HG02884 (cell line): Measurements from ENCODE around the gene MNAT1.
"Not testable (repeated sequence)": the region's sequence is repeated elsewhere in the genome, so short reads cannot be mapped to it uniquely, and the experiment has no call there.

Experiments used
- ATAC-seq: cut with Tn5 transposase; IDR thresholded peaks from one replicate; pipeline ENCODE4 v1.9.1; 2021; ENCODE audit warnings: mild to moderate bottlenecking, moderate library complexity; ENCODE audit not compliant: unreplicated experiment

Gene MNAT1

DNA sequence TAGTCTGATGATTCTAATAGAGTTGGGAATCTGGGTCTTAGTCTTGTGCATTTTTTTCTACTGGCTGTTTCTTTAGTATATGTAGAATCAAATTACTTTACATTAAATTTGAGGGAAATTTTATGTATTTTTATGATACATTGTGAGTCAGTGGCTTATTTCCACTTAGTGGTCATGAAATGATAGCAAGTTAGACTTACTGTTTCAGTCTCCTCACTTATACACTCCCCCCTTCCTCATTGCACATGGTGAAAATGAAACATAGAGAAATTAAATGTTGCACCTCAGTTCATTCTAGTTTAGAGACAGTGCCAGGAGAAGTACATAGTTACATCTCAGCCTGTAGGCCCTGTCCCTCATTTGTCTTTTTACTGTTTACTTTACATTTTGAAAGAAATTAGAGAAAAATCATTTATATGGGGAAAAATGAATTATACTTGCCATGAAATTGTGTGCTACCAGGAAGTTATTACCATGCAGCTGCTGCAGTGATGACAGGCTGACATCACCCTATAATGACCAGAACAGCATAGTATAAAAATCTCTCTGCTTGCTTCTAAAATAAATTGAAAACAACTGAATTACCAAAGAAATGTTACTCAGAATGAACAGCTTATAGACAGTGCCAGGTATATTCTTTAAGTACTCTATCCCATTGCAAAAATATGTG is 133.1 kb downstream of the MNAT1 start:
- ATAC-seq, result no peak

GRCh38 chr14:60878121-60878520 is 143.6 kb downstream of the MNAT1 start:
- no peak for ATAC-seq

GRCh38 chr14:60878536-60878935 is 144.0 kb downstream of the MNAT1 start:
- no peak for ATAC-seq

GRCh38 chr14:60882219-60882618 is 147.7 kb downstream of the MNAT1 start:
- ATAC-seq, result no peak

DNA sequence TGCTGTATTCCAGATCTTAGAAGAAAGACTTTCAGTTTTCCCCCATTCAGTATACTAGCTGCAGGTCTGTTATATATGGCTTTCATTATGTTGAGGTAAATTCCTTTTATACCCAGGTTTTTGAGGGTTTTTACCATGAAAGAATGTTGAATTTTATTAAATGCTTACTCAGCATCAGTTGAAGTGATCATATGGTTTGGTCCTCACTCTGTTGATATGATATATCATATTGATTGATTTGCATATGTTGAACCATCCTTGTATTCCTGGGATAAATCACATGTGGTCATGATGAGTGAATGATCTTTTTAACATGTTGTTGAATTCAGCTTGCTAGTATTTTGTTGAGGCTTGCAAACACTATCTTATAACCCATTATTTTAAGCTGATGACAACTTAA is 149.6 kb downstream of the MNAT1 start:
- no peak for ATAC-seq

DNA sequence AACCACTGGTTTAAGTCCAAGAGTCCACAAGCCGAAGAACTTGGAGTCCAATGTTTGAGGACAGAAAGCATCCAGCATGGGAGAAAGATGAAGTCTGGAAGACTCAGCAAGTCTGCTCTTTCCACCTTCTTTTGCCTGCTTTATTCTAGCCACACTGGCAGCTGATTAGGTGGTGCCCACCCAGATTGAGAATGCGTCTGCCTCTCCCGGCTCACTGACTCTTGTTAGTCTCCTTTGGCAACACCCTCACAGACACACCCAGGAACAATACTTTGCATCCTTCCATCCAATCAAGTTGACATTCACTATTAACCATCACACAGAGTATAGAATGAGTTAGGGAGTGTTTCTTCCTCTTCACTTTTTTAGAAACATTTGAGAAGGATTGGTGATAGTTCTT is 156.1 kb downstream of the MNAT1 start:
- not testable (repeated sequence) for ATAC-seq

DNA sequence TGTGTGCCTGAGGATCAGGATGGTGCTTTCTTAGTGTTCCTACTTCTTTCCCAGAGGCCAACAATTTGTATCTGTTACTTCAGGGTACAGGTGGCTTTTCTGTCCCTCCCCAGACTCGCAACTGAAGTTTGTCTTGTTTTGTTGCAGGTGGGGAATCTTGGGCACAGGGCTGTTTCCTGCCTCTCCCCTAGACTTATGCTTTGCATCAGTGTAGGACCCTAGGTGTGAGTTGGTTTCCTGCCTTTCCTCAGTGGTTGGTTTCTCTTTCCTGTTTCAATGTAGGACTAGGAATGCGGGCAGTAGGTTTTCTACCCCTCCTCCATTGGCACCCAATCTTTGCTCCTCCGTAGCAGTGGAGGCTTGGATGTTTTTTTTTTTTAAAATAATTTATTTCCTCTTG is 159.3 kb downstream of the MNAT1 start:
- ATAC-seq, result no peak

DNA sequence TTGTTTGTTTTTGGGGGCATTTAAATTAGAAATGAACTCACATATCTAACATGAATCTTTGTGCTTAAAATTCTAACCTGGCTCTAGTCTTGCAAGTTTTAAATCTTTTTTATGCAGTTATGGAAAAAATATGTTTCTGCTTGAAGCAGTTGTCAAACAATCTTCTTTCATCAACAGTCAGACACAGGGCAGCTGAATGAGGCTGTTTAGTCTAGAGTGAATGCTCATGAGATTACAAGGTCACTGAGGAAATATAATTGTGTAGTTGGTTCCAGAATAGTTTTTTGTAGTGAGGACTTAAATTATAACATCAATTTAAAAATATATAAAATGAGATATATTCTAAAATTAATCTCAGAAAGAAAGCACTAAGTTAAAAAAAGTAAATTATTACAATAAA is 169.8 kb downstream of the MNAT1 start:
- ATAC-seq, result no peak

GRCh38 chr14:60905923-60906322 is 171.4 kb downstream of the MNAT1 start:
- ATAC-seq, result no peak

DNA sequence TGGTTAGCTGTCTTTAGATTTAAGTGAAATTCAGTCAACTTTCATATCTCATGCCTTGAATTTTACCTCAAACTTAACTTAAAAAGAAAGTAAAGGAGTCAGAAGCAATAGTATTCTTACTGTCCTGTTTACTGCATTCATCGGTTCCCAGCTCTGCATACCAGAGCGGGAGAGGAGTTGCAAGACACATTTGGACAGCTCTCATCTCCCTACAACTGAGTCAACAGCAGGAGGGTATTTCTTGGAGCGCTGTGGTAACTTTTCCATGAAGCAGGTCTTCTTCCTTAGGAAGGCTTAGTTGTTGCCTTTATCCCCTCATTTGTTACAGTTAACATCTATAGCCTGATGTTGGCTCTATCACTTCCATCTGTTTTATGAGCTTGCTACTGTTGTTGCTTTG is 181.2 kb downstream of the MNAT1 start:
- ATAC-seq, result no peak

DNA sequence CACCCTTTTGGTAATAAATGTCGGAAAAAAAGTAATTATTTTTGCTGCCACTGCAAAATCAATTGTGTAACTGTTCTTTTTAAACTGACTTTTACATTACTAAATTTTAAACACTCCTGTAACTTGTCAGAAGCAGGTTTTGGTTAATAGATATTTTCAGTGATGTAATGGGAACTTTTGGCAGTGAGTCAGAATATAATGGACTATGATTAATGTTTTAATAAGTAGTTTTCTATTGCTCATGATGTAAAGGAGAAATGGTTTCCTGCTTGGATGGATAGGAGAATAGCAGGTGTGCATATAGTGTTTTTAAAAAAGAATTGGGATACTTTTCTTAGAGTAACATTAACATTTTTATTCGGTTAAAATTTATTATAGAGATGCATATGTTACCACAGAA is 187.5 kb downstream of the MNAT1 start:
- no peak for ATAC-seq

DNA sequence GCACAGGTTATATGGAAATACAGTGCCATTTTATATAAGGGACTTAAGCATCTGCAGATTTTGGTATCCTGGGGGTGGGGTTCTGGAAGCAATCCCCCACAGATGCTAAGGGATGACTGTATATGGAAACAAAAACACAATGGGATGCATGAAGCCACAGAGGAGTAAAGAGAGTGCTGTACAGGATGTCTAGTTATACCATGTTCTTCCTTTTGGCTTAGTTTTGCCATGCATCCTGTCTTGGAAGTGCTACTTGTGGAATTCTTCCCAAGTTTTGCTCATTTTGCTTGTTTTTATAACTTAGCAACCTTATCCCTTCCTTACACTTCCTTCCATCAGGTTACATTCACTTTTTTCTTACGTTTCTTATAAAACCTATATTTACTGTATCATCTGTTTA is 190.7 kb downstream of the MNAT1 start:
- ATAC-seq, result no peak

DNA sequence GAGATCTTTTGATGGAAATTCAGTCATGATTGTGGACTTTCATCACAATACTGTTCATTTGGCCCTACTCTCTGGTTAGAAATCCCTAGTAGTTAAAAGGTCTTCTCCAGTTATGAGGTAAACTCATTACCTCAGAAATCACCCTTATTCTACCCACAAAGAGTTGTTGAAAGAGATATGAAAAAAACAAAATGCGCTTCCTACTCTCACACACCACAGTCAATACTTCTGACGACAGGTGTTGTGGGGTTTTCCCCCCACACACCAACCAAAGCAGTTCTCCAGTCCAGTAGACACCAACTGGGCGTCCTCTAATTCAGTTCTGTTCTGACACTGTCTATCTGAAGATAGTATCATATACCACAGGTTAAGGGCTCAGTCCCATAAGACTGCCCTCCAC is 191.4 kb downstream of the MNAT1 start:
- ATAC-seq, result peak; percentile 96

DNA sequence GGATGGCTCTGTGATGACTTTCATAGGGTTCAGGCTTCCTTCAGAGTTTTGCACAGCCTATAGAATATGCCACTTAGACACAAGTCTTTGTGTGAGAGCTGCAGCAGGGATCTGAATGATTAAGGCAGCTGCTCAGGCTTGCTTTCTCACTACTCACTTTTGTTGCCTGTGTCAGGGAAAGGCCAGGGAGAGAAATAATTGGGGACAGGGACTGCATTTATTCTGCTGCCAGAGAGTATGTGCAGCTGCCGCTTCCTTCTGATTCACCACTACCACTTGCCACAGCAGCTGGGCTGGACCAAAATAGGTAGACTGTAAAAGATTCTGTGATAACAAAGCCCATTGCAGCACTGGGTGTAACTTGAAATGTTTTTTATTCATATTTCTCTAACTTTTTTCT is 196.7 kb downstream of the MNAT1 start:
- no peak for ATAC-seq

DNA sequence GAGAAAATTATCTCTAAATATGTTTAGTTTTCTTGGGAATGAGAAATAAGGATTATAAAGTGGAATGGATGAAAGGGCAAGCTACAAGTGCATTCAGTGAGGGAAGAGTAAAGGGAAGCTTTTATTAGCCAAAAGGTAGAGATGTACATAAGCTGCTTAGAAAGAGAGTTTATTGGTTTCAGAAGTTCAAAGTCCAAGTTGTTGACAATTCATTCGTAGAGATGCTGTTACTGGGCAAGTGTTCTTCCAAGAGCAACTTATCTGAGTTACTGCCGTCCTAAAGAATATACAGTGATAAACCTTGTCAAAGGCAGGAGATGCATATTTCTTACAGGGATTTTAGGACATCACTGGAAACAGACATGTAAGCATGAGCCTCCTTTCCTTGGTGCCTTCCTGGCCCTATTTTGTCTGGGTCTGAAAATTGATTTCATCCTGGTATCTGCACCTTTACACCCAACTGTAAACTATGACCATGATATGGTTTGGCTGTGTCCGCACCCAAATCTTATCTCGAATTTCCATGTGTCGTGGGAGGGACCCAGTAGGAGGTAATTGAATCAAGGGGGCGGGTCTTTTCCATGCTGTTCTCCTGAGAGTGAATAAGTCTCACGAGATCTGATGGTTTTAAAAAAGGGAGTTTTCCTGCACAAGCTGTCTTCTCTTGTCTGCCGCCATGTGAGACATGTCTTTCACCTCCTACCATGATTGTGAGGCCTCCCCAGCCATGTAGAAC is 199.5 kb downstream of the MNAT1 start:
- ATAC-seq, result no peak

DNA sequence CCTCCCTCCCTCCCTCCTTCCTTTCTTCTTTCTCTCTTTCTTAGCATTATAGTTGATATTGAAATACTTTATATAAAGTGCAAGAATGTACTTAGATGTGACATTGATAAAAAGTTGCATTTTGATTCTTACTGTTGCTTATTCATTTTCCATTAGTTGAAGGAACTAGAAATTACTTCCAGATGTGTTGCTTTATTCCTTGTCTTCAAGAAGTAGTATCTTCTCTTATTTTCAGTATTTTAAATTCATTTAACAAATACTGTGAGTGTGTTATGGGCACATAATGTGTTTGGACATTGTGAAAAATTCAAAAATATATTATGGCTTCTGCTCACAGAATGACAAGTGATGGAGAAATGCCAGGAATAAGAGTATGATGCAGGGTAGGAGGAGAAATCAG is 200.8 kb downstream of the MNAT1 start:
- ATAC-seq, result no peak

DNA sequence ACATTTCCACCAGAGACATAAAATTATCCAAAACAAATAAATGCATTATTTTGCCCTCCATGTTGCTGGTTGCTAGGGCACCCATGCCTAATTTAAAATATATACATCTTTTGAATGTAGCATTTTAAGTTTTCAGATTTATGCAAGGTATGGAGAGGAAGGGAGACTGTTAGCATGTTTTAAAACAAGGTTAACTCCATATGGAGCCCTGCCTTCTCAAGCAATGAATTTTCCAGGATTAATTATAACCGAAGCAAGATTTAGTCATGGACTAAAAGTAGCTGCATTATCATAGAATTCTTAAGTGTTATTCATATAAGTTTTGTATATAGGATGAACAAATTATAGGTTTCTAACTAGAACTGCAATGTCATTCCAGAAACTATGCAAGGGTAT is 209.1 kb downstream of the MNAT1 start:
- no peak for ATAC-seq

- ATAC-seq, result no peak
Measured at GRCh38 chr14:60944204-60944603, 209.6 kb downstream of the MNAT1 start.

DNA sequence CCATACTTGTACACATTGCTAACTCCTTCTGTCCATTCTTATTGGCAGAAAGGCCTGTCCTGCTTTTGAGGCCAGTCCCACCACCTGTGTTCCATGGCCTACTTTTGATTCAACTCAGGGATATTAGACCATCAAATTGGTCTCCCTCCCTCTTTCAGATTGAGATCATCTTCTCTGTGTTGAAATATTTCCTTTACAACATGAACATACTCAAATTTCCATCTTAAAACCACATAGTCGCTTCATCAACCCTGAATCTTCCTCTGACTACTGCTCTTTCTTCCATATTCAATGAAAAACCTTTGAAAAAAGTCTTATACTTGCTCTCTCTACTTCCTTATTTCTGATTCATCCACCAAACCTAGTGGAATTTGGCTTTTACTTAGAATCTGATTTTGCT is 211.4 kb downstream of the MNAT1 start:
- no peak for ATAC-seq

DNA sequence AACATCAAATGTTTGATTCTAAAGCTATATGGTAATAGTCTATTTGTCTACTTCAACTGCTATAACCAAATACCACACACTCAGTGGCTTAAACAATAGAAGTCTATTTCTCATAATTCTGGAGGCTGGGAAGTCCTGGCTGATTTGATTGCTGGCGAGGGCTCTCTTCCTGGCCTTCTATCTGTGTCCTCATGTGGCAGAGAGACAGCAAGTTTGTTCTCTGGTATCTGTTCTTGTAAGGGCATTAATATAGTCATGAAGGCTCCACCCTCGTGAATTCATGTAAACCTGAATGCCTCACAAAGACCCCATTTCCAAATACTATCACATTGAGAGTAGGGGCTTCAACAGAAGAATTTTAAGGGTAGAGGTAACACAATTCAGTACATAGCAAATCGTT is 212.2 kb downstream of the MNAT1 start:
- ATAC-seq, result no peak

DNA sequence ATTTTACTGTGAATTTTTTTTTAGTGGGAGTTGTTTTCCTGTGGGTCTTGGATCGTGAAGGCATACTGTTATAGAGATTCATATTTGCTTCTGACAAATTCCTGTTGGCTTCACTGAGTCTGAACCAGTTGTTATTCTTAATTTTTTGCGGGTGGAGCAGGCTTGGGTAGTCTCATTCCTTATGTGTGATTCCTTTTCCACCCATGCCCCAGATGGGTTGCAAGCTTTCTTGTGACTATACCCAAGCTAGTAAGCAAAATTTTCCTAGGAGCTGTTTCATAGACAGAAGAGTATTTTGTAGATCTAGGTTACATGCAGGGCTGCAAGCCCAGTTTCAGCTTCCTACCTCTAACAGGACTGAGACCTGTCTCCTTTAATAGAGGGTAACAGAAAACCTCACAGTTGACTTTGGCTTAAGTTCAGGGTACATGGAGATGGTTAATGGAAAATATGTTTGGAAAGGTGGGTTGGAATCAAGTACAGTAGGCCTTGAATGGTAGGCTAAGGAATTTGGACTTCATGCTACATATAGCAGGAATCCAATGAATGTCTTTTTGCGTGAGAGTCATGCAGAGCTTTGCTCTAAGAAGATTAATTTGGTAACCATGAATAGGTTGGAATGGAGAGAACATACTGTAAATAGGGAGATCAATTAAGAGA is 217.3 kb downstream of the MNAT1 start:
- no peak for ATAC-seq

GRCh38 chr14:60956202-60956601 is 221.6 kb downstream of the MNAT1 start:
- ATAC-seq, result no peak
